Astrocyte of the spinal cord (primary cell): ENCODE results near the gene KIF20A.
"Not testable (repeated sequence)": the region's sequence is repeated elsewhere in the genome, so short reads cannot be mapped to it uniquely, and the experiment has no call there.

ENCODE experiments used
- DNase-seq: peaks from one replicate; pipeline ENCODE4 v3.0.0; 2011; ENCODE audit warnings: low read depth, low spot score
- H3K4me3 ChIP-seq: 2 replicates; pipeline ENCODE4 v1.5.1; 2011; ENCODE audit warnings: low read depth, mild to moderate bottlenecking, low read length, moderate library complexity
- CTCF ChIP-seq: IDR thresholded peaks from 2 replicates; pipeline ENCODE4 v1.5.1; 2012; ENCODE audit warnings: low read depth, mild to moderate bottlenecking, low read length, inconsistent platforms
- in situ Hi-C: cut with HindIII; loops from 2 replicates; pipeline ENCODE4 v1.10.0; 2017; ENCODE audit warnings: low sequenced_read_pairs

Gene KIF20A

GRCh38 chr5:138180841-138181240 is 1.9 kb downstream of the KIF20A start:
- in situ Hi-C loops = no loop called here
- DNase-seq = no peak
- no peak overlapping the region for H3K4me3 ChIP-seq
- TF ChIP-seq CTCF = no peak

GRCh38 chr5:138182808-138183207 is 3.9 kb downstream of the KIF20A start:
- no peak for TF ChIP-seq CTCF
- DNase-seq = no peak
- in situ Hi-C loops = no loop called here
- no peak overlapping the region for H3K4me3 ChIP-seq

- no peak for TF ChIP-seq CTCF
- DNase-seq = no peak
- in situ Hi-C loops = no loop called here
- no peak overlapping the region for H3K4me3 ChIP-seq
Observed at GRCh38 chr5:138186002-138186447, 7.1 kb downstream of the KIF20A start.

- H3K4me3 ChIP-seq = no peak overlapping the region
- no peak for TF ChIP-seq CTCF
- in situ Hi-C loops = no loop called here
- no peak for DNase-seq
Observed at GRCh38 chr5:138188626-138189025, 9.7 kb downstream of the KIF20A start.

GRCh38 chr5:138192826-138193225 is 13.9 kb downstream of the KIF20A start:
- H3K4me3 ChIP-seq = no peak overlapping the region
- in situ Hi-C loops = no loop called here
- no peak for TF ChIP-seq CTCF
- DNase-seq = no peak

- H3K4me3 ChIP-seq, in situ Hi-C loops, DNase-seq: not testable (repeated sequence)
Observed at GRCh38 chr5:138193859-138194258, 14.9 kb downstream of the KIF20A start.

GRCh38 chr5:138210985-138211384 is 32.1 kb downstream of the KIF20A start:
- TF ChIP-seq CTCF = no peak
- in situ Hi-C loops = no loop called here
- H3K4me3 ChIP-seq = no peak overlapping the region
- no peak for DNase-seq
